Colon (tissue), 2 donors: Measurements from ENCODE around the gene AHI1.

Experiments
- FAIRE-seq: peaks from 2 replicates; lab custom pipeline; 2012; peaks lifted over from hg19 to GRCh38; lab: Jason Lieb, UNC
- donor health status: control.
- donor health status: control.

Gene AHI1

GRCh38 chr6:135325624-135326424, 171.7 kb downstream of the AHI1 start:
- FAIRE-seq, result no peak

GRCh38 chr6:135324531-135324930, 173.0 kb downstream of the AHI1 start:
- FAIRE-seq, result no peak

GRCh38 chr6:135323979-135324378, 173.6 kb downstream of the AHI1 start:
- FAIRE-seq, result no peak

- FAIRE-seq, result no peak
Measured at GRCh38 chr6:135323202-135323668, 174.3 kb downstream of the AHI1 start.

- FAIRE-seq, result no peak
Measured at GRCh38 chr6:135322427-135323201, 174.9 kb downstream of the AHI1 start.

GRCh38 chr6:135320721-135321621, 176.6 kb downstream of the AHI1 start:
- no peak for FAIRE-seq

- FAIRE-seq, result no peak
Measured at GRCh38 chr6:135319819-135320218, 177.7 kb downstream of the AHI1 start.

GRCh38 chr6:135318738-135319469, 178.6 kb downstream of the AHI1 start:
- FAIRE-seq, result no peak

- FAIRE-seq, result no peak
Measured at GRCh38 chr6:135314543-135314942, 183.0 kb downstream of the AHI1 start.

GRCh38 chr6:135311446-135312200, 185.9 kb downstream of the AHI1 start:
- FAIRE-seq, result no peak

GRCh38 chr6:135310291-135310690, 187.2 kb downstream of the AHI1 start:
- no peak for FAIRE-seq

- FAIRE-seq, result peak; percentile 45
Measured at GRCh38 chr6:135306740-135307420, 190.7 kb downstream of the AHI1 start.

GRCh38 chr6:135306166-135306565, 191.4 kb downstream of the AHI1 start:
- no peak for FAIRE-seq

- FAIRE-seq, result no peak
Measured at GRCh38 chr6:135305684-135306083, 191.9 kb downstream of the AHI1 start.

GRCh38 chr6:135304883-135305282, 192.7 kb downstream of the AHI1 start:
- FAIRE-seq, result no peak

GRCh38 chr6:135301304-135301703, 196.2 kb downstream of the AHI1 start:
- FAIRE-seq, result no peak

GRCh38 chr6:135300576-135300975, 197.0 kb downstream of the AHI1 start:
- no peak for FAIRE-seq

- FAIRE-seq, result no peak
Measured at GRCh38 chr6:135299256-135299655, 198.3 kb downstream of the AHI1 start.

GRCh38 chr6:135298455-135298854, 199.1 kb downstream of the AHI1 start:
- no peak for FAIRE-seq

- FAIRE-seq, result no peak
Measured at GRCh38 chr6:135296715-135297114, 200.8 kb downstream of the AHI1 start.
